HepG2 (cell line): ENCODE results near the gene RPS27A. TPM values are rescaled to one million over a fixed set of nuclear protein-coding genes. Genes with fewer than 3 reads are reported as not detected.

Experiments used
- CEBPG ChIP-seq: IDR thresholded peaks from 2 replicates; pipeline ENCODE4 v1.6.1; 2016
- CSRNP1 ChIP-seq: sonication (generic); formaldehyde crosslinking; IDR thresholded peaks from 2 replicates; pipeline ENCODE4 v1.8.1; 2023; ENCODE audit warnings: mild to moderate bottlenecking, missing genetic modification reagents
- ETV5 ChIP-seq: IDR thresholded peaks from 2 replicates; pipeline ENCODE4 v1.6.1; 2018; ENCODE audit warnings: missing biosample characterization, missing genetic modification reagents, inconsistent platforms, borderline replicate concordance
- GFI1 ChIP-seq: sonication (generic); formaldehyde crosslinking; IDR thresholded peaks from 2 replicates; pipeline ENCODE4 v1.5.0; 2020; ENCODE audit warnings: missing genetic modification reagents, mild to moderate bottlenecking, borderline replicate concordance
- HIVEP1 ChIP-seq: sonication (generic); formaldehyde crosslinking; IDR thresholded peaks from 2 replicates; pipeline ENCODE4 v1.4.0; 2020; ENCODE audit warnings: mild to moderate bottlenecking, missing genetic modification reagents
- KDM6A ChIP-seq: IDR thresholded peaks from 2 replicates; pipeline ENCODE4 v1.6.1; 2016; ENCODE audit warnings: low read depth
- MXD4 ChIP-seq: IDR thresholded peaks from 2 replicates; pipeline ENCODE4 v1.6.1; 2016; ENCODE audit warnings: mild to moderate bottlenecking, missing biosample characterization, missing genetic modification reagents
- NFRKB ChIP-seq: fragments of 450-650 bp; IDR thresholded peaks from 2 replicates; pipeline ENCODE4 v1.6.1; 2017
- PATZ1 ChIP-seq: sonication (generic); formaldehyde crosslinking; IDR thresholded peaks from 2 replicates; pipeline ENCODE4 v1.4.0; 2020; ENCODE audit warnings: missing genetic modification reagents
- PLRG1 ChIP-seq: fragments of 450-650 bp; conservative IDR thresholded peaks from 2 replicates; pipeline ENCODE4 v1.6.1; 2016
- SIN3B ChIP-seq: fragments of 150-350 bp; IDR thresholded peaks from 2 replicates; pipeline ENCODE4 v1.6.1; 2014; ENCODE audit warnings: low read length
- SOX5 ChIP-seq: IDR thresholded peaks from 2 replicates; pipeline ENCODE4 v1.6.1; 2016; ENCODE audit warnings: borderline replicate concordance
- THAP9 ChIP-seq: sonication (generic); formaldehyde crosslinking; IDR thresholded peaks from 2 replicates; pipeline ENCODE4; 2020; ENCODE audit warnings: missing genetic modification reagents, mild to moderate bottlenecking, borderline replicate concordance
- ZBED4 ChIP-seq: sonication (generic); formaldehyde crosslinking; IDR thresholded peaks from 2 replicates; pipeline ENCODE4 v1.4.0; 2020; ENCODE audit warnings: missing genetic modification reagents, borderline replicate concordance
- ZFP1 ChIP-seq: IDR thresholded peaks from 2 replicates; pipeline ENCODE4 v1.6.1; 2016
- ZNF329 ChIP-seq: sonication (generic); formaldehyde crosslinking; IDR thresholded peaks from 2 replicates; pipeline ENCODE4 v1.9.0; 2021; ENCODE audit warnings: low read depth, mild to moderate bottlenecking, missing genetic modification reagents
- ZNF343 ChIP-seq: sonication (generic); formaldehyde crosslinking; IDR thresholded peaks from 2 replicates; pipeline ENCODE4 v1.4.0; 2020; ENCODE audit warnings: mild to moderate bottlenecking, missing genetic modification reagents
- ZNF350 ChIP-seq: sonication (generic); formaldehyde crosslinking; IDR thresholded peaks from 2 replicates; pipeline ENCODE4 v1.4.0; 2020; ENCODE audit warnings: mild to moderate bottlenecking, low read depth, missing genetic modification reagents, borderline replicate concordance
- polyA plus RNA-seq, 8 experiments: library from polyadenylated mRNA; depleted of rRNA in 3 of 8; stranded (reverse) in 7 of 8; unstranded in 1 of 8; fragments of >200 nt; fragmentation: Illumina TruSeq in 4 of 8; extraction: Trizol in 4 of 8; gene quantifications; 2 replicates each; pipeline versions ENCODE4 v1.2.1 to v1.2.3, GENCODE V29; 2011 to 2016; ENCODE audit warnings: low read depth in 4 of 8, missing spikeins in 1 of 8, mixed read lengths in 1 of 8; ENCODE audit not compliant: insufficient read depth in 1 of 8
- total RNA-seq, 5 experiments: library from RNA; depleted of rRNA; stranded (reverse); fragments of >200 nt; fragmentation: Illumina TruSeq; extraction: Trizol; gene quantifications; 2 replicates each; pipeline ENCODE4 v1.2.3, GENCODE V29; 2016; ENCODE audit warnings: low read depth in 1 of 5

Gene RPS27A
- total and polyA plus RNA-seq, 2 of the 13 experiments (the other 11 are each of a cell fraction or from before 2014, with no cell fraction given): 2,779 to 3,269 TPM

GRCh38 chr2:55231546-55232083, 873 bp upstream of the RPS27A start (continued):
- TF ChIP-seq MXD4 (CRISPR knock-in tag): no peak
- TF ChIP-seq ZNF343 (CRISPR knock-in tag): no peak
- TF ChIP-seq ZNF350: no peak
- no peak for TF ChIP-seq PLRG1
- no peak for TF ChIP-seq ETV5
- TF ChIP-seq THAP9: no peak
- TF ChIP-seq CSRNP1: peak; percentile 54; the same call in 1 of the 2 replicates
- no peak for TF ChIP-seq KDM6A (CRISPR knock-in tag)
- no peak for TF ChIP-seq SIN3B
- no peak for TF ChIP-seq ZNF329 (CRISPR knock-in tag)
- no peak for TF ChIP-seq NFRKB
- TF ChIP-seq CEBPG (CRISPR knock-in tag): no peak
- no peak for TF ChIP-seq SOX5 (CRISPR knock-in tag)
- no peak for TF ChIP-seq HIVEP1 (CRISPR knock-in tag)
- TF ChIP-seq PATZ1 (CRISPR knock-in tag): no peak; the same call in 1 of the 2 replicates
- TF ChIP-seq ZBED4 (CRISPR knock-in tag): no peak
- TF ChIP-seq GFI1 (CRISPR knock-in tag): 0 out of 2 replicates have a peak, but pooled peaks have one; percentile 26
- TF ChIP-seq ZFP1: no peak
